COLO829 (cell line): Measurements from ENCODE around the gene LATS2.
A peak's percentile ranks its signal among the peaks of the same experiment; 100 is the strongest.

Experiments used
- DNase-seq: peaks from one replicate; pipeline ENCODE4 v3.0.0; 2012; ENCODE audit warnings: low spot score

The LATS2 gene

GRCh38 chr13:21047591-21048282, 13.6 kb downstream of the LATS2 start:
- no peak for DNase-seq

- no peak for DNase-seq
Measured at GRCh38 chr13:21047087-21047486, 14.3 kb downstream of the LATS2 start.

GRCh38 chr13:21046203-21046602, 15.2 kb downstream of the LATS2 start:
- DNase-seq: no peak

- DNase-seq: no peak
Measured at GRCh38 chr13:21045100-21045499, 16.3 kb downstream of the LATS2 start.

- DNase-seq: peak; percentile 68
Measured at GRCh38 chr13:21043898-21044297, 17.5 kb downstream of the LATS2 start.

GRCh38 chr13:21040120-21040826, 21.1 kb downstream of the LATS2 start:
- no peak for DNase-seq

- no peak for DNase-seq
Measured at GRCh38 chr13:21039097-21039800, 22.1 kb downstream of the LATS2 start.

GRCh38 chr13:21037656-21038055, 23.7 kb downstream of the LATS2 start:
- no peak for DNase-seq

- no peak for DNase-seq
Measured at GRCh38 chr13:21035498-21035897, 25.9 kb downstream of the LATS2 start.

- no peak for DNase-seq
Measured at GRCh38 chr13:21034603-21035191, 26.7 kb downstream of the LATS2 start.

- DNase-seq: peak; percentile 46
Measured at GRCh38 chr13:21033856-21034602, 27.4 kb downstream of the LATS2 start.

GRCh38 chr13:21033212-21033840, 28.1 kb downstream of the LATS2 start:
- no peak for DNase-seq

- no peak for DNase-seq
Measured at GRCh38 chr13:21032656-21033055, 28.7 kb downstream of the LATS2 start.

GRCh38 chr13:21031594-21032275, 29.7 kb downstream of the LATS2 start:
- DNase-seq: no peak

GRCh38 chr13:21025539-21025938, 35.8 kb downstream of the LATS2 start:
- DNase-seq: no peak

GRCh38 chr13:21022056-21022979, 39.1 kb downstream of the LATS2 start:
- DNase-seq: no peak

- no peak for DNase-seq
Measured at GRCh38 chr13:21020581-21020980, 40.8 kb downstream of the LATS2 start.

- no peak for DNase-seq
Measured at GRCh38 chr13:21020176-21020575, 41.2 kb downstream of the LATS2 start.

- no peak for DNase-seq
Measured at GRCh38 chr13:21018220-21018619, 43.2 kb downstream of the LATS2 start.

- DNase-seq: no peak
Measured at GRCh38 chr13:21016487-21016886, 44.9 kb downstream of the LATS2 start.
